ENCODE data around the gene KRT80. TPM values are rescaled to one million over a fixed set of nuclear protein-coding genes. Genes with fewer than 3 reads are reported as not detected.

The KRT80 gene
- total RNA-seq, 2 donors from 2014 or later: 0.07 to 0.09 TPM

DNA sequence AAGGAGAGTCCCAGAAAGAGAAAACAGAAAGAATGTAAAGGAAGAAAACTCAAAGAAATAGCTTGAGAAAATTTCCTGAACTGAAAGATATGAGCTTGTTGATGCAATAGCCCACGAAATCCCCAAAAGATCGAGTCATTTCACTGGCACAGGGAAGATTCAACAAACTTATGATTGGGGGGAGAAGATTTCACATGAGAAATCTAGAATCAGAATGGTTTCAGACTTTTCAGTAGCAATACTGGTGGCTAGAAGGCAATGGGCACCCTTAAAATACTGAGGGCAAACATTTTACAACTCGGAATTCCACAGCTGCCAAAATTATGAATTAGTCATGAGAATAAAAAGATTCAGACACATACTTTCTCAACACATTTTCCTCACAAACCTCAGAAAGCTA is 32.3 kb upstream of the KRT80 start:
- Histone ChIP-seq H3K9me3 (ENCODE audit: control insufficient read depth, low read length) (no peaks in the 10 kb centered on the region), H3K4me3 (ENCODE audit: low read length) (no peak overlapping the region), H3K9ac (ENCODE audit: extremely low read depth, low read length, poor library complexity, severe bottlenecking) (no peak overlapping the region), H3K27ac (ENCODE audit: low read depth, low read length) (no peak overlapping the region), H3K27me3 (ENCODE audit: control insufficient read depth, insufficient read depth, low read length, poor library complexity, severe bottlenecking) (peaks cover 49% of the 10 kb centered on the region), H3K4me1 (ENCODE audit: control insufficient read depth, insufficient read depth, low read length) (no peaks in the 10 kb centered on the region), H3K36me3 (ENCODE audit: control insufficient read depth, insufficient read depth, low read length) (no peaks in the 10 kb centered on the region)
- peaks cover 38% of the 10 kb centered on the region for H3K27me3 Mint-ChIP-seq (ENCODE audit: insufficient read depth)
- no peak overlapping the region for H3K27ac Mint-ChIP-seq
- H3K4me1 Mint-ChIP-seq: no peaks in the 10 kb centered on the region
- 75 to 78% methylated on average over 2 to 3 of the region's 3 CpGs for WGBS, 2 experiments (ENCODE audit: insufficient coverage in 1 of 2, insufficient read length in 1 of 2)
- DNase-seq: no peak
- TF ChIP-seq CTCF (conservative IDR thresholded peaks at IDR 0.05): no peak
- no peaks in the 10 kb centered on the region for H3K36me3 Mint-ChIP-seq (ENCODE audit: low read depth)
- no peak overlapping the region for H3K4me3 Mint-ChIP-seq
- H3K9me3 Mint-ChIP-seq: no peaks in the 10 kb centered on the region

DNA sequence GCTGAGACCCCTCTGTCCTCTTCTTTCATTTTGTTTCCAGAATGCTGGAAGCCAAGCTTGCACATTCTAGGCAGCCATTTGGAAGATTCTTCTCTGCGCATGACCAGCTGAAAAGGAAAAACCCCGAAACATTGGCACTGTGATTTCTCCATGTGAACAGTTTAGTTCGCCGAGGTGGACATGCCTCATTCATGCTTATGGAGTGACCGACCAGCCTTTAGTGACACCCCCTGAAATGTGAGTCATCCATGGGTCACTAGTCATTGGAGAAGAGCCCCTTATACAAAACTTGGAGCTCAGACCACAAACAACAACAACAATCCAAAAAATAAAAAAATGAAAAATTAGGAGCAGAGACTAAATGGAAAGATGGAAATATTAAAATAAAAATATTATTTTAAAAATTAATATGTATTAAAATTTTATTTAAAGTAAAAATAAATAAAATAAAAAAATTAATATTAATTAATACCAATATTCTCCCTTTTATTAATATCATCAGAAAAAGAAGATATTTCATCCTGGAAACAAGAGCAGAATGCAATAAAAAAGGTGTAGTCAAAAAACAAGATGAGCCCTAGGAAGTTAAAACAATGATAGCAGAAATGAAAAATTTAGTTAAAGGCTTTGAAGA is 31.7 kb upstream of the KRT80 start:
- Mint-ChIP-seq H3K36me3 (ENCODE audit: low read depth) (no peaks in the 10 kb centered on the region), H3K27ac (no peak overlapping the region), H3K27me3 (ENCODE audit: insufficient read depth) (peaks cover 32% of the 10 kb centered on the region), H3K4me1 (no peaks in the 10 kb centered on the region), H3K9me3 (no peaks in the 10 kb centered on the region), H3K4me3 (no peak overlapping the region)
- Histone ChIP-seq H3K4me3 (ENCODE audit: low read length) (no peak overlapping the region), H3K9me3 (ENCODE audit: control insufficient read depth, low read length) (no peaks in the 10 kb centered on the region), H3K27ac (ENCODE audit: low read depth, low read length) (no peak overlapping the region), H3K9ac (ENCODE audit: extremely low read depth, low read length, poor library complexity, severe bottlenecking) (no peak overlapping the region), H3K27me3 (ENCODE audit: control insufficient read depth, insufficient read depth, low read length, poor library complexity, severe bottlenecking) (peaks cover 43% of the 10 kb centered on the region), H3K36me3 (ENCODE audit: control insufficient read depth, insufficient read depth, low read length) (no peaks in the 10 kb centered on the region), H3K4me1 (ENCODE audit: control insufficient read depth, insufficient read depth, low read length) (no peaks in the 10 kb centered on the region)
- no peak for DNase-seq
- TF ChIP-seq CTCF (conservative IDR thresholded peaks at IDR 0.05): no peak
- WGBS, 2 experiments (ENCODE audit: insufficient coverage in 1 of 2, insufficient read length in 1 of 2): 92 to 93% methylated on average over 5 of the region's 5 CpGs

DNA sequence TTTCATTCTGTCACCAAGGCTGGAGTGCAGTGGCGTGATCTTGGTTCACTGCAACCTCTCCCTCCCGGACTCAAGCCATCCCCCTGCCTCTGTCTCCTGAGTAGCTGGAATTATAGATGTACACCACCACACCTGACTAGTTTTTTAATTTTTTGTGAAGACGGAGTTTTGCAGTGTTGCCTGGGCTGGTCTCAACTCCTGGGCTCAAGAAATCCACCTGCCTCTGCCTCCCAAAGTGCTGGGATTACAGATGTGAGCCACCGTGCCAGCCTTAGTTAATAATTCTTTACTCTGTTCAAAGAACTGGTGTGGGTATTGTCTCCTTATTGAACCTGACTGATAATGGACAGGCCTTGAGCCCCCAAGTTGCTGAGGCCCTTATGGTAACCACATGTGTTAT is 30.9 kb upstream of the KRT80 start:
- no peak for DNase-seq
- no peaks in the 10 kb centered on the region for H3K36me3 Mint-ChIP-seq (ENCODE audit: low read depth)
- no peak overlapping the region for H3K27ac ChIP-seq (ENCODE audit: low read depth, low read length)
- no peak overlapping the region for H3K27ac Mint-ChIP-seq
- H3K9me3 Mint-ChIP-seq: no peaks in the 10 kb centered on the region
- H3K4me1 Mint-ChIP-seq: no peaks in the 10 kb centered on the region
- H3K36me3 ChIP-seq (ENCODE audit: control insufficient read depth, insufficient read depth, low read length): no peaks in the 10 kb centered on the region
- no peak overlapping the region for H3K9ac ChIP-seq (ENCODE audit: extremely low read depth, low read length, poor library complexity, severe bottlenecking)
- H3K27me3 ChIP-seq (ENCODE audit: control insufficient read depth, insufficient read depth, low read length, poor library complexity, severe bottlenecking): peaks cover 39% of the 10 kb centered on the region
- no peaks in the 10 kb centered on the region for H3K4me1 ChIP-seq (ENCODE audit: control insufficient read depth, insufficient read depth, low read length)
- WGBS, 2 experiments (ENCODE audit: insufficient coverage in 1 of 2, insufficient read length in 1 of 2): 85 to 95% methylated on average over 4 of the region's 4 CpGs
- H3K4me3 Mint-ChIP-seq: no peak overlapping the region
- H3K4me3 ChIP-seq (ENCODE audit: low read length): no peak overlapping the region
- no peak for TF ChIP-seq CTCF (conservative IDR thresholded peaks at IDR 0.05)
- H3K27me3 Mint-ChIP-seq (ENCODE audit: insufficient read depth): peaks cover 25% of the 10 kb centered on the region
- H3K9me3 ChIP-seq (ENCODE audit: control insufficient read depth, low read length): no peaks in the 10 kb centered on the region

Data from endodermal cell (in vitro differentiated cells).